GM19239 (cell line): ENCODE data around the gene CNTN4.

Experiments
- DNase-seq: peaks from one replicate; pipeline ENCODE4 v3.0.0; 2011; ENCODE audit warnings: low spot score; ENCODE audit not compliant: insufficient read length
- FAIRE-seq: peaks from 2 replicates; lab custom pipeline; 2011; peaks lifted over from hg19 to GRCh38; lab: Jason Lieb, UNC

Gene CNTN4

GRCh38 chr3:2247831-2248230, 149.2 kb downstream of the CNTN4 start:
- DNase-seq: no peak
- no peak for FAIRE-seq

GRCh38 chr3:2250783-2251182, 152.1 kb downstream of the CNTN4 start:
- no peak for FAIRE-seq
- DNase-seq: no peak

GRCh38 chr3:2261747-2262146, 163.1 kb downstream of the CNTN4 start:
- no peak for FAIRE-seq
- DNase-seq: no peak

GRCh38 chr3:2262204-2262603, 163.5 kb downstream of the CNTN4 start:
- no peak for FAIRE-seq

GRCh38 chr3:2266606-2267005, 167.9 kb downstream of the CNTN4 start:
- DNase-seq (no peak), FAIRE-seq (no peak)

More at GRCh38 chr3:2262204-2262603, 163.5 kb downstream of the CNTN4 start:
- no peak for DNase-seq

GRCh38 chr3:2268779-2269178, 170.1 kb downstream of the CNTN4 start:
- DNase-seq: no peak
- FAIRE-seq: no peak

- no peak for FAIRE-seq
- no peak for DNase-seq
Observed at GRCh38 chr3:2274526-2274925, 175.9 kb downstream of the CNTN4 start.

- DNase-seq (no peak), FAIRE-seq (no peak)
Observed at GRCh38 chr3:2283818-2284217, 185.2 kb downstream of the CNTN4 start.

GRCh38 chr3:2300938-2301337, 202.3 kb downstream of the CNTN4 start:
- FAIRE-seq (no peak), DNase-seq (no peak)

- no peak for FAIRE-seq
- DNase-seq: no peak
Observed at GRCh38 chr3:2301361-2301760, 202.7 kb downstream of the CNTN4 start.

GRCh38 chr3:2303566-2303965, 204.9 kb downstream of the CNTN4 start:
- FAIRE-seq (no peak), DNase-seq (no peak)

GRCh38 chr3:2311022-2311421, 212.4 kb downstream of the CNTN4 start:
- FAIRE-seq: no peak
- DNase-seq: no peak

GRCh38 chr3:2317521-2317920, 218.9 kb downstream of the CNTN4 start:
- FAIRE-seq (no peak), DNase-seq (no peak)

- DNase-seq (no peak), FAIRE-seq (no peak)
Observed at GRCh38 chr3:2334921-2335320, 236.3 kb downstream of the CNTN4 start.

- no peak for DNase-seq
- FAIRE-seq: no peak
Observed at GRCh38 chr3:2343031-2343682, 244.5 kb downstream of the CNTN4 start.

- DNase-seq: no peak
- no peak for FAIRE-seq
Observed at GRCh38 chr3:2352134-2352762, 253.6 kb downstream of the CNTN4 start.

- DNase-seq (no peak), FAIRE-seq (no peak)
Observed at GRCh38 chr3:2354702-2355101, 256.0 kb downstream of the CNTN4 start.

- FAIRE-seq (no peak), DNase-seq (no peak)
Observed at GRCh38 chr3:2356298-2356950, 257.8 kb downstream of the CNTN4 start.

GRCh38 chr3:2360815-2361214, 262.1 kb downstream of the CNTN4 start:
- FAIRE-seq (no peak), DNase-seq (no peak)

GRCh38 chr3:2362122-2362521, 263.5 kb downstream of the CNTN4 start:
- DNase-seq: no peak
- FAIRE-seq: no peak

- DNase-seq: no peak
- FAIRE-seq: no peak
Observed at GRCh38 chr3:2363854-2364253, 265.2 kb downstream of the CNTN4 start.

GRCh38 chr3:2370317-2370716, 271.7 kb downstream of the CNTN4 start:
- FAIRE-seq: no peak

More at GRCh38 chr3:2370317-2370716, 271.7 kb downstream of the CNTN4 start:
- DNase-seq: no peak
